Measurements from ENCODE around the gene METTL26.

The METTL26 gene

DNA sequence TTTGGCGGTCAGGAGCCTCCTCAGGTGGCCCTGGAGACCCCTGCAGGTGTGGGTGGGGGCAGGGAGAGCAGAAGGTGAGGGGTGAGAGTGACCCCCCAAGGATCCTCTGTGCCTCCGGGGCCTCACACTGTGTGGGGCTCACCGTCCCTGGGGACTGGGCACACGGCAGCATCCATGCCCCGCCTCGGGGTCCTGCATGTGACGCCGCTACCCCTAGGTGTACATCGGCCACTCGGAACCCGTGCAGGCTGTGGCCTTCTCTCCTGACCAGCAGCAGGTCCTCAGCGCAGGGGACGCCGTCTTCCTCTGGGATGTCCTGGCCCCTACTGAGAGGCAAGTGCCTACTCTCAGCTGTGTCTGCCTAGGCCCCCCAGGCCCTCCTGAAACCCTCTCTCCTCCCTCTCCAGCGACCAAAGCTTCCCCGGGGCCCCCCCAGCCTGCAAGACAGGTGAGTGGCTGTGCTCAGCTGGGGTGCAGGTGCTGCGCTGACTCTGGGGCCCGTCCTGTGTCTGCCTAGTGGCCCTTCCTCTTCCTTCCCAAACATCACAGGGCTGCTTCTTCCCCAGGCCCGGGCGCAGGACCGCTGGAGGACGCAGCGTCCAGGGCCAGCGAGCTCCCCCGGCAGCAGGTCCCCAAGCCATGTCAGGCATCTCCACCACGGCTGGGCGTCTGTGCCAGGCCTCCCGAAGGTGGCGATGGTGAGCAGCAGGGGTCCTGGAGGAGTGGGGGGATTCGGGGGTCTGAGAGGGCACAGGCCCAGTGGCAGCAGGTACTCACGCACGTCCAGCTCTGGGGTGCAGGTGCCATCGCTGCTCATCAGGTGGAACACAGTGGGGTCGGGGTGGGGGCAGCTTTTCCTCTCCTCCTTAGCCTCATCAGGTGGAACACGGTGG lies 22.8 kb upstream of the METTL26 start:
- no peak for DNase-seq

DNA sequence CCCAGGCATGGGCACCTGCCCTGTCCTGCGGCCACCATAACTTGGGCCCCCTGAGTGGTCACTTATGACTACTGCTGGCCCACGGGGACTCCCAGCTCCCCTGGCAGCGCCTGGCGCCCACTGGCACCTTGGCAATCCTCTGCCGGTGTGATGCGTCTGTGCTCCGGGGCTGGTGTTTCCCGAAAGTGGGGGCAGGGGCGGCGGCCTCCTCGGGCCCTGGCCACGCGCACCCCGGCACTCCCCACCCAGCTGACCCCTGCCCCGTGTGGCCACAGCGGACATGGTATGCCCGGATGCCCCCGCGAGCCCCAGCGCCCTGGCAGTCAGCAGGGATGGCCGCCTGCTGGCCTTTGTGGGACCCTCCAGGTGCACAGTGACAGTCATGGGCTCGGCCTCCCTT lies 21.4 kb upstream of the METTL26 start:
- no peak for DNase-seq

DNA sequence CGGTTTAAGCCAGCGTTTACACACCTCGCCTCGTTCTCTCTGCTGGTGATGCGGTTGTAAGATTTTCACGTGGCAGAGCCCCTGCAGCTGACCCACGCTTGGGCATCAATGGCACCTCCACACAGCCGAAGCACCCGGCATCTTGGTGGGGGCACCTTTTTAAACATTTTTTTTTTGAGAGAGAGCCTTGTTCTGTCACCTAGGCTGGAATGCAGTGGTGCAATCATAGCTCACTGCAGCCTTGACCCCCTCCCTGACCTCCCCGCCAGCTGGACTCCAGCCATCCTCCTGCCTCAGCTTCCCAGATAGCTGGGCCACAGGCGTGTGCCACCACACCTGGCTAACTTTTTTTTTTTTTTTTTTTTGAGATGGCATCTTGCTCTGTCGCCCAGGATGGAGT lies 17.9 kb upstream of the METTL26 start:
- no peak for DNase-seq

DNA sequence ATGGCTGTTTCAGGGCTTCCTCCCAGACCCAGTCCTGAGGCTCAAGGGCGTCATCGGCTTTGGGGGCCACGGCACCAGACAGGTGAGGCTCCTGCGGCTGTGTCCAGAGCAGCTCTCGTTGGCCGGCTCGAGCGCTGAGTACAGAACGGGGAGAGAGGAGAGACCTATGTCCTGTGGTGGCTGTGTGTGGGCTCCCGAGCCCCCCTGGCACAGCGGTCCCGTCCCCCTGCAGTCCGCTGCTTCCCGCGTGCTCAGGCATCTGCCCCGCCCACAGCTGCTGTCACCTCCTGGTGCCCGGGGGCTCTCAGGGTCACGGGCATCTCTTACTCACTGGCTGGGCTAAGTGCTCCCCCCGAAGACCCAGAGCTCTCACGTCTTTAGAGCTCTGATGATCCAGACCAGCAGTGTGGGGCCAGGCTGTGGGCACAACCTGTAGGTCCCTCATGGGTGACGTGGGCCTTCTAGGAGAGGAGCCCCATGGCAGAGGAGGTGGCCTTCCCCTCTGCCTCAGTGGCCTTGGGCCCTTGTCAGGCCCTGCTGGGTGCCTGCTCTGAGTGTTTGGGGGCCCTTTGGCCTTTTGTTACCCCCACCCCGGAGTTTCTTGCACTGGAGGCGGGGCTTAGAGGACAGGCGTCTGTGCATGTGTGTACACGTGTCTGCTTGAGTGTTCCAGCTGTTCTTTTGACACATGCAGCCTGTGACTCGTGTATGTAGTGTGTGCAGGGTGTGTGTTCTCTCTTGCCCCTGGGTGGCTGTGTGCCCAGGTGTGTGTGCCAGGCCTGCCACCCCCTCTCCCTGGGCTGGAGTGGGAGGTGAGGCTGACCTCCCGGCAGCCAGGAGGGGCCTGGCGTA lies 16.6 kb upstream of the METTL26 start:
- no peak for DNase-seq

DNA sequence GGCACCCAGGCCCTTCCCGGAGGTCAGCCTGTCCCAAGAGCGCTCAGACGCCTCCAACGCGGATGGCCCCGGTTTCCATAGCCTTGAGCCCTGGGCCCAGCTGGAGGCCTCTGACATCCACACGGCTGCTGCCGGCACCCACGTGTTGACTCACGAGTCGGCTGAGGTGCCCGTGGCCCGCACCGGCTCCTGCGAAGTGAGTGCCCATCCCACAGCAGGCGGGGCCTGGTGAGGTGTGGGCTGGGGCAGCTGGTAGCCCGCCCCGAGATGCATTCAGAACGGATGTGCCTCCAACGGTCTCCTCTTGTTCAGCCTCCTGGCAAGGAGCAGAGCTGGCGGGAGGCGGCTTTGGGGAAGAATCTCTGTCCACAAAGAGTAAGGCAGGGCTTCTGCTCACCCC lies 15.7 kb upstream of the METTL26 start:
- no peak for DNase-seq

DNA sequence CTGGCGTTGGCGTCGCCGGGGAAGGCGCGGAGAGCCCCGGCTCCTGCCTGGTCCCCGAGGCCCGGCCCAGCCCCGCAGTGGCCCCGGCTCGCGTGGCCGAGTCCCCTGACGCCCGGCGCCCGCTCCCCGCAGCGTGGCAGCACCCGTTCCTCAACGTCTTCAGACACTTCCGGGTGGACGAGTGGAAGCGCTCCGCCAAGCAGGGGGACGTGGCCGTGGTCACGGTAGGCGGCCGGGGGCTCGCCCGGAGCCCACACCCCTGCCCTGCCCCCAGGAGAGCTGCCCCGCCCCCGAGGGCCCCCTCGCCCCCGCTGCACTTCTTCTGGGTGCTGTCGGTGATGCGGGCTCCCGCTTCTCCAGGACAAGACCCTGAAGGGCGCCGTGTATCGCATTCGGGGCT lies 13.5 kb upstream of the METTL26 start:
- no peak for DNase-seq

DNA sequence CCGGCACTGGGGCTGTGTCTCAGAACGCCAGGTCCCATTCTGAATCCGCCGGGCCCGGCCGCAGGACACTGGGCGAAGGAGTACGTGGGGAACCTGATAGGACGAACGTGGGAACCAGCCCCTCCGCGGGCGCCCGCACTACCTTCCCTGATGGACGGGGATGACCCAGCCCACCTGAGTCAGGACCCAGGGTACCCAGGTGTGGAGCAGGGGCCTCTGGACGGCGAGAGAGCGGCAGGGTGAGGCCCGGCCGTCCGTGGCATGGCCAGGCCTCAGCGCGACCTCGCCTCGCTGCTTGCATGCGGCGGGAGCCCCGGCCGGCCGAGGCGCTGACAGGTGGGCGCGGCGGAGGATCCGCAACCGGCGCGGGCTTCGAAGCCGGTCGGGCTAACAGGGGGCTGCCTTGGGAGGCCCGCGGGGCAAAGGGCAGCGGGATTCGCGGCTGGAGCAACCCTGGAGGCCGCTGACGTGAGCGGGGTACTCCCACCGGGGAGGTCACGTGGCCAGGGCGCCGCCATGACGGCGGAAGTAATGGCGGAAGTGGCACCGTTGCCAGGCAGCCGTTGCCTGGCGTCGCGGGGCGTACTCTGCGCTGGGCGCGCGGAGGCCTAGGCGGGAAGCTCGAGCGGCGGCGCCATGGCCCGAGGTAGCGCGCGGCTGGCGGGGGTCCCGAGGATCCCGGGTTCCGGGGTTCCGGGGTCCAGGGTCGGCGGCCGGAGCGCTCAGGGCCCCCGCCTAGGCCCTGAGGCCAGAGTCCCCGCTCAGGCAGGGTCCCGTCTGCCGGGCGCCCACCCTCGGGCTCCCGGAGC lies 12.9 kb upstream of the METTL26 start, which contains the start of gene WDR90:
TSS of gene WDR90 (plus strand) at position 585 of the 809 bp plus-strand sequence. CDS start at position 637, 52 bp downstream.
- peak; percentile 91 for DNase-seq

DNA sequence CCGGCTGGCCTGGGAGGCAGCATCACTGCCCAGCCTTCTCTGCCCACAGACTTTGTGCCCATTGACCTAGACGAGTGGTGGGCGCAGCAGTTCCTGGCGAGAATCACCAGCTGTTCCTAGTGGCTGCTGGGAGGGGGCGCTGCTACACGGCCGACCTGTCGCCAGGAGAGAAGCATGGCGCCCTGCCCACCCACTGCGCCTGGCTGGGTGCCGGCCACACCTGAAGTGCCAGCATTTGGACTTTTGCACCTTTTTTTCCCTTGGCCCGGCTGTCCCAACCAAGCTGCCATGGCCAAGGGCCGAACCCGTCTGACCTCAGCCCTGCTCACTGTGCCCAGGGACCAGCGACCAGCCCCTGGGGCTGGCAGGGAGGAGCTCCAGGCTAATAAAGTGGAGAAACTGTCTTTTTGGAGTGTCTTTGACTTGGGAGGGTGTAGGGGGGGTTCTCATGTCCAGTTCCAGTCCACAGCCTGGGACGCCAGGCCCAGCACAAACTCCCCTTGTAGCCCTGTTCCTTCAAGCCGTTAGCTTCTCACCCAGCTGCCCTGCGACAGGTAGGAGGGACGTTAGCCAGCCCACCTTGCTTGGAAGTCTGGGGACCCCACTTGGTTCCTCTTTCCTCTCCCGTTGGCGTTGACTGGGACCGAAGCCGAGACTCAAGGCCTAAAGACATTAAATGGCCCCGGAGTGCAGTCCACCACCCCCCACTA lies 12.1 kb upstream of the METTL26 start:
- no peak for DNase-seq

DNA sequence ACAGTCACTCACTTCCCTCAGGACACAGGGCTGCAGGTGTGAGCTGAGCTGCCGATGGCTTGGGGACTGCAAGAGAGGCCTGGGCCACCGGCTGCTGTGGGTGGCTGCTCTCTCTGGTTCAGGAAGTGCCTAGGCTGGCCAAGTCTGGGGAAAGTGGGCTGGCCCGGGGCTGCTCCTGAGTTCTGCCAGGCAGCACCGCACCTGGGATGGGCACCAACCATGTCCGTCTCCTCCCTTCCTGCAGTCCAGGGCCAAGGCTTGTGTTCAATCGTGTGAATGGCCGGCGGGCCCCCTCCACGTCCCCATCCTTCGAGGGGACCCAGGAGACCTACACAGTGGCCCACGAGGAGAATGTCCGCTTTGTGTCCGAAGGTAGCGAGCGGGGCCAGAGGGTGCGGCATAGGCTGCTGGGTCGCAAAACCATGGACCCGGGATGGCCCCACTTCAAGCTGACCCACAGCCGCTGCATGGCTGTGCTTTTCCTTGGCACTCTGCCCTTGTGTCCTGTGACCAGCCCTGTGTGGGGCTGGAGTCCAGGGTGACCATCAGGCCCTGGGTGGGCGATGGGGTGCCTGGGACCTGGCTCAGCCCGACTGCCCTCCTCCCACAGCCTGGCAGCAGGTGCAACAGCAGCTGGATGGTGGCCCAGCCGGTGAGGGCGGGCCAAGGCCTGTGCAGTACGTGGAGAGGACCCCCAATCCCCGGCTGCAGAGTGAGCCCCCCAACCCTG lies 11.2 kb upstream of the METTL26 start:
- no peak for DNase-seq

DNA sequence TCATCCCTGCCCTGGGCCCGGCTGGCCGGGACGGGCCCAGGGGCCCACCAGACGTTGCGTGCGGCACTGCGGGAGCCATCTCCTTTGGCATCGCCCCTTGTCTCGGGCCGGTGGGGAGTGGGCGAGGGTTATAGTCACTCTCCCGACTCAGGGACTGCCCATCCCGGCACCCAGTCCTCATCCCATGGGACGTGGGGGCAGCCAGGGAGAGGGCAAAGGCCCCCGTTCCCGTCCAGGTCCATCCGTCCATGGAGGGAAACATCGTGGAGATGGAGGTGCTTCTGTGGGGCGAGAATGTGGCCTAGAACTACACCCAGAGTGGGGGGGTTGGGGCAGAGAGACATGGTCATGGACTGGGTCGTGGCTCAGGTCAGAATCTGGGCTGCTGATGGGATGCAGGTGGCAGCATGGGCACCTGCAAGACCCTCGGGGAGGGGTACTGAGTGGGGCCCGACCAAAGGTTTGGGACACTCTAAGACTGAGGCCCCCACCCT lies 10.6 kb upstream of the METTL26 start:
- DNase-seq: no peak

DNA sequence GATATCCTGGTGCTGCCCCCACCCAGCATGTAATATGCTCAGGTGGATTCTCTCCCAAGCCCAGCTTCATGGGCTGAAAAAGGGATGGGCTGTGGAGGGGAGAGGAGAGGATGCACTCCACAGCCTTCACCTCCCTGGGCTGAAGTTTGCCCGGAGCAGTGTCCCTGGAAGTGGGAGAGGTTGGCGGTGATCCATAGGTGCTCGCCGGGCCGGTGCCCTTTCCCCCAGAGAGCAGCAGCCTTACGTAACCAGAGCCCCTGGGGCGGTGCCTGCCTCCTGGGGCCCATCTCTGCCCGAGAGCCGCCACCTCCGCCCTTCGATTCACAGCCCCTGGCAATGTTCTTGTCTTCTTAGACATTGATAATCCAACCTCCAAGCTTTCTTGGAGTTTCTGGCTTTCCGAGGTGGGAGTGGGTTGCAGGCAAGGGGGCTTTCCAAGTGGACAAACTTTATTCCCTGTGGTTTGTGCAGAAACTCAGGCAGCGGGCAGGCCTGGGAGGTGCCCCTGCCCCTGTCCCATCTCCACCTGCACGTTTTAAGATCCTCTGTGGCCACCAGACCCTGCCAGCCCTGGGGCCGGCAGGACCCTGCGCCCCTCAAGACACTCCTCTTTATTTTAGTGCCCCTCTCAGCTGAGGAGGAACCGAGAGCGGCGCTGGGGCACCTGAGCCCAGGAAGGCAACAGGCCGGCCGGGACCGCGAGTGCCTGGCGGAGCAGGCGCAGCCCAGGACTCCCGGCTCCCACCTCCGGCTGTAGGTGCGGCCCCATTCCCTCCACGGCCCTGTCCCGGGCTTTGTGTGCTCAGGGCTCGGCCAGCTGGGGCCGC lies 10.0 kb upstream of the METTL26 start:
- DNase-seq: no peak

DNA sequence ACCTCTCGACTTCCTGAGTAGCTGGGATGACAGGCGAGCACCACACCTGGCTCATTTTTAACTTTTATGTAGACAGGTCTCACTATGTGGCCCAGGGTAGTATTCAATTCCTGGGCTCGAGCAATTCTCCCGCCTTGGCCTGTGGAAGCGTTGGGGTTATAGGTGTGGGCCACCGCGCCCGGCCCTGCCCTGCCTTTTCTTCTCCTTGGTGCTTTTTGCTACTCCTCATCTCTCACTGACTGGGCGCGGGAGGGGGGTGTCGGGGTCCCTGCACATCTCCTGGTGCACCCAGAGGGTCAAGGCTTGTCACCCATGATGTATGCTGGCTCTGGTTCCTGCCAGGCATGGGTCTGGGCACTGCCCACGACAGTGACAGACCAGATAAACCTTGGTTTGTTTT lies 8.5 kb upstream of the METTL26 start:
- no peak for DNase-seq

DNA sequence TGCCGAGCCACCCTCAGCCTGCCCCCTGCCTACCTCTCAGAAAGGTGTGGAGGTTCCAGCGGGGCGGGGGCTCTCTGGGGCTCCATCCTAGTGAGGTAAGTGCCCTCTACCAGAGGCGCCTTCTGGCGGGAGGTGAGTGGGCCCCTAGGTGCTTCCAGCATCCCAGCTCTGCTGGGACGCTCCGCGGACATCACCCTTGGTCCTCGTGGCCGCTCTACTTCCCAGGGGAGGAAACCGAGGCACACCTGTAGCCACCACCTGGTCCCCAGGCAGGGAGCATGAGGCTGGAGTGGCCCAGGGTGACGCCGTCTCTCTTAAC lies 6.9 kb upstream of the METTL26 start:
- no peak for DNase-seq

DNA sequence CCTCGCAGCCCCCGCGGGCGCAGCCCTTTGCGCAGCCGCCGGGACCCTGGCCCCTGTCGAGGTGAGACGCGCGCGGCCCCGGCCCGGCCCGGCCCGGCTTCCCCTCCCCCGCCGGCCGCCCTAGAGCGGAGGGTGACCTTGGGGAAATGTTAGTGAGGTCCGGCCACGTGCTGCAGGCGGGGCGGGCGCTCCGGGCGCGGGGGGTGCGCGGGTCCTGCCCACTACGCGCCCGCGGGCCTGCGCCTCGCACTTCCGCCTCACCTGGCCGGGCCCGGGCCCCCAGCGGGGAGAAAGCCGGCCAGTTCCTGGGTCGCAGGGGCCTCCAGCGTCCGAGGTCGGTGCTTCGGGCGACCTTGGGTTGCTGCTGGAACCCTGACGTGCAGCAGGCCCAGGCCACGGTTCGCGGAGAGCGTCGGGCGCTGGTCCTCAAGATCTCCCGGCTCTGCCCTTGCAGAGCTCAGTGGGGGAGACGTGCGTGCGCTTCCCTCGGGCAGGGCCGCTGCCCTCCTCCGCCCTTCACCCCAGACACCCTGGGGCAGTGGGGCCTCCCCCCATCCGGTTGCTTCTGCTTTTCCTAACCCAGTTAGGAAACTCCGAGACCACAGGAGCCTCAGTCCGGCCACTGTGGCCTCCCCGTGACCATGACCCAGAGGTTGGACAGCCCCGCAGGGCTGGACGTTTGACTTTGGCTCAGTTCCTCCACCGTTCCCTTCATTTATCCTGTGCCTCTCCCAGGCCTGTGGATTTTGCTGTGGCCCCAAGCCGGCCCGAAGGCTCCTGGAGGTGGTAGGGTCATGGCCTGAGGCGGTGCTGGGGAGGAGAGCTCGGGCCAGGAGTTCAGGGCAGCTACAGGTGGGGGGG lies 6.3 kb upstream of the METTL26 start:
- no peak for DNase-seq

DNA sequence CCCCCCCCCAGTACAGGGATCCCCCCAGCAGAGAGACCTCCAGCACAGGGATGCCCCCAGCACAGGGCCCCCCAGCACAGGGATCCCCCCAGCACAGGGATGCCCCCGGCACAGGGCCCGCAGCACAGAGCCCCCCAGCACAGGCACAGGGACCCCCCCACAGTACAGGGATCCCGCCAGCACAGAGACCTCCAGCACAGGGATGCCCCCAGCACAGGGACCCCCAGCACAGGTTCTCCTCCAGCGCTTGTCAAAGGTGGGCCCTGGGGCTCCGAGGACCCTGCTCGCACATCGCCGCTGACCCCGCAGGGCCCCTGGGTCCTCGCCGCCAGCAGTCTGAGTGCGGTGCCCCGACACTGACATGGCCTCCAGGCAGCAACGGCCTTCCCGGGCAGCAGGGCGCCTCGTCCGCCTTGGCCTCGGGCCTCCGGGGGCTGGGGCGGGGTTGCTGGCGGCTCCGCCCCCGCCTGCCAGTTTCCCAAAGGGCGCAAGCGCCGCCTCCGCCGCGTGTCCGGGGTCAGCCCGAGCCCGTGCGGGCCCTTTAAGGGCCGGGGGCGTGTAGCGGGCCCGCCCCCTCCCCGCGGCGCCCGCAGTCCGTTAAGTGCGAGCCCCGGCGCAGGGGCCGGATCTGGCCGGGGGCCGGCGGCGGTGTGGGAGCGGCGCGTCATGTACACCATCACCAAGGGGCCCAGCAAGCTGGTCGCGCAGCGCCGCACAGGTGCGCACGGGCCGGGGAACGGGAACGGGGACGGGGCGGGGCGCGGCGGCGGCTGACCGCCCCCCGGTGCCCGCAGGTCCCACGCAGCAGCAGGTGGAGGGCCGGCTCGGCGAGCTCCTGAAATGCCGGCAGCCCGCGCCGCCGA lies 5.5 kb upstream of the METTL26 start, which contains the start of gene MCRIP2:
TSS of gene MCRIP2 (plus strand) at position 503 of the 863 bp plus-strand sequence. CDS start at position 667, 164 bp downstream.
- peak; percentile 42 for DNase-seq

DNA sequence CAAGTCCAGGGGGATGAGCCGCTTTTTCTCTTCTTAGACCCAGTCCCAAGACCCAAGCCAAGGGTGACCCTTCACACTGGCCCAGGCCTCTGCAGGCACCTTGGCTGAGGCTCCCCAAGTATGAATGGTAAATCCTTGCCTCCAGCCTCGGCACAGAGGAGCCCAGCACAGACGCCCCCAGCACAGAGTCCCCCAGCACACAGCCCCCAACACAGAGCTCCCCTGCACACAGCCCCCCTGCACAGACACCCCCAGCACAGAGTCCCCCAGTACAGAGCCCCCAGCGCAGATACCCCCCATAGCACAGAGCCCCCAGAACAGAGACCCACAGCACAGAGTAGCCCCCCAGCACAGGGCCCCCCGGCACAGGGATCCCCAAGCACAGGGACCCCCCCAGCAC lies 4.5 kb upstream of the METTL26 start:
- DNase-seq: no peak

DNA sequence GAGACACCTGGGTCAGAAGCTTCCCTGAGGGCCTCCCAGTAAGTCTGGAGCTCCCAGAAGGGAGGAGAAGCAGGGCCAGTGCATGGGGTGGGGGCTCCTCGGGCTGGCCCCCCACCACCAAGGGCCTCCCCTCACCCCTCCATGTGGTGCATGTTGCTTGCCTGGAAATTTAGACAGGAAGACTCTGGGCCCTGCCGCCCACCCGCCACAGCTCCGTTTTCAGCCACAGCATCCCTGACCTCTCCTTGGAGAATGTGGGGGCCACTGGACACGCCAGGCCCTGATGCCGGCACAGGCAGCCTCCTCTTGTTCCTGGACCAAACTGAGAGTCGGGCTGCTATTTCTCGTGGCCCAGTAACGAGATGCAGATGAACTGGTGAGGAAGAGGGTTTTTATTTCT lies 2.7 kb upstream of the METTL26 start:
- no peak for DNase-seq

DNA sequence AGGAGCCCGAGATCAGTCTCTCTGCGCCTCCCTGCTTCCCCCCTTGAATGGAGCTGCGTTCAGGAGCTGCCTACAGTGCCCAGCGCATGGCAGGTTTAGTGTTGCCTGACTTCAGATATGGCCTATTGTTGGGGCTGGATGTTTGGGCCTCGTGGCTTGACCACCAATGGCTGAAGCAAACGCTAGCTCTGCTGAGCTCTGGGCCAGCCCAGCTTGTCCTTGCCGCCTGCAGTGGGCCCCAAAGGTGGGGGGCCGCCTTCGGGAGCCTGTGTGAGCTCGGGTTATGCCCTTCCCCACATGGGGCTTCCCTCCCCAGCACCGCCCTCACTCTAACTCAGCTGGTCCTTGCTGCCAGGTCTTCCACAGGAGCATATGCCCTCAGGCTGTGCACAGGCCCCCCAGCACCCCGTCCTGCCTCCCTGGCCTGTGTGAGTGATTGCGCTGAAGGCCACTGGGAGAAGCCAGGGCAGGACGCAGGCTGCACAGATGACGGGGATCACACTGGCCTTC lies 2.0 kb upstream of the METTL26 start:
- no peak for DNase-seq
